HEK293 (cell line): ENCODE measurements around the gene ZBTB25.

Experiments used
- CTCF ChIA-PET: fragments of 350-600 bp; formaldehyde crosslinking; extraction: SDS; loops from one replicate; lab custom pipeline; 2021; ENCODE audit warnings: antibody characterized with exemption; lab: Yijun Ruan, JAX
- POLR2A ChIA-PET: fragments of 300-600 bp; formaldehyde crosslinking; extraction: SDS; loops from one replicate; lab custom pipeline; 2020; ENCODE audit warnings: antibody characterized with exemption, inconsistent platforms; lab: Yijun Ruan, JAX
- H3K27ac ChIP-seq: fragments of 200-500 bp; sonication (Bioruptor generic); 2 replicates; pipeline ENCODE4 v1.5.1; 2014; ENCODE audit warnings: low read depth, low read length, control low read depth, inconsistent platforms; ENCODE audit errors: extremely low read depth
- H3K36me3 ChIP-seq, 2 experiments: fragments of 200-500 bp in 1 of 2; sonication (Bioruptor generic) in 1 of 2; 1 replicate in 1 of 2; 2 replicates in 1 of 2; pipeline ENCODE4 v1.5.1; 2014 to 2017; ENCODE audit warnings: inconsistent platforms in 2 of 2, low read length in 2 of 2; ENCODE audit not compliant: control insufficient read depth in 2 of 2, insufficient read depth in 1 of 2
- H3K4me1 ChIP-seq: fragments of 200-500 bp; sonication (Bioruptor generic); 2 replicates; pipeline ENCODE4 v1.5.1; 2014; ENCODE audit warnings: mild to moderate bottlenecking, low read length, inconsistent platforms; ENCODE audit not compliant: control insufficient read depth, insufficient read depth
- H3K4me3 ChIP-seq: 2 replicates; pipeline ENCODE4 v1.5.1; 2011; ENCODE audit warnings: low read depth, mild to moderate bottlenecking, control low read depth, low read length, moderate library complexity
- H3K9me3 ChIP-seq: fragments of 200-500 bp; sonication (Bioruptor generic); 2 replicates; pipeline ENCODE4 v1.5.1; 2014; ENCODE audit warnings: low read depth, low read length, inconsistent platforms; ENCODE audit not compliant: control insufficient read depth, insufficient read depth
- KLF1 ChIP-seq: fragments of 450-650 bp; formaldehyde crosslinking; IDR thresholded peaks from 2 replicates; pipeline ENCODE4 v1.5.1; 2016; ENCODE audit warnings: missing biosample characterization, missing genetic modification characterization
- KLF16 ChIP-seq: fragments of 450-650 bp; formaldehyde crosslinking; IDR thresholded peaks from 2 replicates; pipeline ENCODE4 v1.5.1; 2017; ENCODE audit warnings: missing biosample characterization, missing genetic modification characterization
- MEIS1 ChIP-seq: sonication (generic); formaldehyde crosslinking; IDR thresholded peaks from 2 replicates; pipeline ENCODE4 v1.8.1; 2022; ENCODE audit warnings: missing genetic modification reagents, mild to moderate bottlenecking, borderline replicate concordance
- OVOL3 ChIP-seq: fragments of 450-650 bp; formaldehyde crosslinking; IDR thresholded peaks from 2 replicates; pipeline ENCODE4 v1.5.1; 2016; ENCODE audit warnings: missing biosample characterization, missing genetic modification characterization
- PRDM10 ChIP-seq: fragments of 450-650 bp; formaldehyde crosslinking; IDR thresholded peaks from 2 replicates; pipeline ENCODE4 v1.5.1; 2016; ENCODE audit warnings: missing biosample characterization, missing genetic modification characterization
- SCRT2 ChIP-seq: fragments of 450-650 bp; formaldehyde crosslinking; IDR thresholded peaks from 2 replicates; pipeline ENCODE4 v1.5.1; 2016; ENCODE audit warnings: missing biosample characterization, missing genetic modification characterization
- ZBTB49 ChIP-seq: fragments of 450-650 bp; formaldehyde crosslinking; IDR thresholded peaks from 2 replicates; pipeline ENCODE4 v1.5.1; 2016; ENCODE audit warnings: missing biosample characterization, missing genetic modification characterization, low read depth
- ZBTB7A ChIP-seq: fragments of 450-650 bp; formaldehyde crosslinking; IDR thresholded peaks from 2 replicates; pipeline ENCODE4 v1.5.1; 2016; ENCODE audit warnings: low read depth, missing biosample characterization, missing genetic modification characterization
- ZNF112 ChIP-seq: fragments of 450-650 bp; formaldehyde crosslinking; IDR thresholded peaks from 2 replicates; pipeline ENCODE4 v1.5.0; 2017; ENCODE audit warnings: missing biosample characterization, missing genetic modification characterization
- ZNF146 ChIP-seq: fragments of 450-650 bp; formaldehyde crosslinking; IDR thresholded peaks from 2 replicates; pipeline ENCODE4 v1.5.1; 2016; ENCODE audit warnings: missing biosample characterization, missing genetic modification characterization
- ZNF175 ChIP-seq: fragments of 450-650 bp; formaldehyde crosslinking; IDR thresholded peaks from 2 replicates; pipeline ENCODE4 v1.5.1; 2016; ENCODE audit warnings: missing biosample characterization, missing genetic modification characterization
- ZNF214 ChIP-seq: fragments of 450-650 bp; formaldehyde crosslinking; IDR thresholded peaks from 2 replicates; pipeline ENCODE4 v1.5.1; 2017; ENCODE audit warnings: missing biosample characterization, mild to moderate bottlenecking, missing genetic modification characterization, borderline replicate concordance
- ZNF324 ChIP-seq: fragments of 450-650 bp; formaldehyde crosslinking; IDR thresholded peaks from 2 replicates; pipeline ENCODE4 v1.5.1; 2016; ENCODE audit warnings: missing biosample characterization, missing genetic modification characterization
- ZNF354C ChIP-seq: fragments of 450-650 bp; formaldehyde crosslinking; IDR thresholded peaks from 2 replicates; pipeline ENCODE4 v1.5.1; 2016; ENCODE audit warnings: missing biosample characterization, missing genetic modification characterization, low read depth, borderline replicate concordance
- ZNF404 ChIP-seq: fragments of 450-650 bp; formaldehyde crosslinking; IDR thresholded peaks from 2 replicates; pipeline ENCODE4 v1.5.1; 2017; ENCODE audit warnings: missing biosample characterization, missing genetic modification characterization
- ZNF426 ChIP-seq: fragments of 450-650 bp; formaldehyde crosslinking; IDR thresholded peaks from 2 replicates; pipeline ENCODE4 v1.5.1; 2017; ENCODE audit warnings: missing biosample characterization, missing genetic modification characterization, mild to moderate bottlenecking, inconsistent platforms, moderate library complexity
- ZNF521 ChIP-seq: fragments of 450-650 bp; formaldehyde crosslinking; IDR thresholded peaks from 2 replicates; pipeline ENCODE4 v1.5.1; 2017; ENCODE audit warnings: missing biosample characterization, mild to moderate bottlenecking, missing genetic modification characterization
- ZNF544 ChIP-seq: fragments of 450-650 bp; formaldehyde crosslinking; IDR thresholded peaks from 2 replicates; pipeline ENCODE4 v1.5.0; 2017; ENCODE audit warnings: missing biosample characterization, missing genetic modification characterization
- ZNF558 ChIP-seq: fragments of 450-650 bp; formaldehyde crosslinking; IDR thresholded peaks from 2 replicates; pipeline ENCODE4 v1.5.1; 2016; ENCODE audit warnings: missing biosample characterization, missing genetic modification characterization
- ZNF561 ChIP-seq: fragments of 450-650 bp; IDR thresholded peaks from 2 replicates; pipeline ENCODE4 v1.5.1; 2018; ENCODE audit warnings: missing biosample characterization, missing genetic modification characterization, borderline replicate concordance
- ZNF600 ChIP-seq: fragments of 450-650 bp; formaldehyde crosslinking; IDR thresholded peaks from 2 replicates; pipeline ENCODE4 v1.5.1; 2016; ENCODE audit warnings: missing biosample characterization, missing genetic modification characterization
- ZNF610 ChIP-seq: fragments of 450-650 bp; formaldehyde crosslinking; IDR thresholded peaks from 2 replicates; pipeline ENCODE4 v1.5.1; 2016; ENCODE audit warnings: missing biosample characterization, missing genetic modification characterization, borderline replicate concordance
- ZNF623 ChIP-seq: fragments of 450-650 bp; formaldehyde crosslinking; IDR thresholded peaks from 2 replicates; pipeline ENCODE4 v1.5.1; 2016; ENCODE audit warnings: missing biosample characterization, missing genetic modification characterization
- ZNF747 ChIP-seq: fragments of 450-650 bp; formaldehyde crosslinking; IDR thresholded peaks from 2 replicates; pipeline ENCODE4 v1.5.1; 2016; ENCODE audit warnings: missing biosample characterization, missing genetic modification characterization
- ZNF792 ChIP-seq: fragments of 450-650 bp; formaldehyde crosslinking; IDR thresholded peaks from 2 replicates; pipeline ENCODE4 v1.5.1; 2016; ENCODE audit warnings: missing biosample characterization, missing genetic modification characterization
- ZSCAN4 ChIP-seq: fragments of 450-650 bp; formaldehyde crosslinking; IDR thresholded peaks from 2 replicates; pipeline ENCODE4 v1.5.1; 2017; ENCODE audit warnings: missing biosample characterization, missing genetic modification characterization

The ZBTB25 gene

GRCh38 chr14:64409126-64409920 lies 94.3 kb downstream of the ZBTB25 start:
- H3K4me3 ChIP-seq: no peak overlapping the region
- H3K36me3 ChIP-seq: peaks cover 61 to 81% of the 10 kb centered on the region in 2 experiments
- ChIA-PET CTCF (interaction anchor here (1.2 kb wide), 1 partner anchor 21 kb away, joined by 4 read pairs; no protein-coding TSS in a partner anchor), POLR2A (no interaction called here)
- no peaks in the 10 kb centered on the region for H3K9me3 ChIP-seq
- TF ChIP-seq ZNF792 (tag by site-specific recombination) (no peak), KLF1 (no peak), KLF16 (tag by site-specific recombination) (no peak), SCRT2 (tag by site-specific recombination) (no peak), ZNF623 (tag by site-specific recombination) (no peak), ZNF610 (no peak), ZBTB49 (no peak), ZNF324 (tag by site-specific recombination) (no peak)
- H3K4me1 ChIP-seq: no peaks in the 10 kb centered on the region
- no peak overlapping the region for H3K27ac ChIP-seq

GRCh38 chr14:64407329-64407728 lies 96.3 kb downstream of the ZBTB25 start:
- H3K36me3 ChIP-seq: peaks cover 59 to 83% of the 10 kb centered on the region in 2 experiments
- ChIA-PET POLR2A (no interaction called here), CTCF (interaction anchor here (0.6 to 0.7 kb wide), 3 partner anchors 22 to 457 kb away, joined by 3 to 4 read pairs (median 3); no protein-coding TSS in a partner anchor)

More at GRCh38 chr14:64407329-64407728, 96.3 kb downstream of the ZBTB25 start:
- no peak for TF ChIP-seq ZNF561 (tag by site-specific recombination)
- no peak for TF ChIP-seq ZNF112 (tag by site-specific recombination)
- no peak for TF ChIP-seq ZNF544 (tag by site-specific recombination)
- no peak for TF ChIP-seq ZNF404 (tag by site-specific recombination)
- no peak for TF ChIP-seq ZNF214 (tag by site-specific recombination)
- TF ChIP-seq ZNF747 (tag by site-specific recombination): no peak
- no peak for TF ChIP-seq ZNF175 (tag by site-specific recombination)
- TF ChIP-seq KLF16 (tag by site-specific recombination): no peak
- TF ChIP-seq ZBTB7A (tag by site-specific recombination): no peak
- TF ChIP-seq ZNF354C (tag by site-specific recombination): no peak
- no peak for TF ChIP-seq MEIS1
- no peak for TF ChIP-seq ZNF792 (tag by site-specific recombination)
- no peak for TF ChIP-seq OVOL3 (tag by site-specific recombination)
- TF ChIP-seq ZSCAN4 (tag by site-specific recombination): no peak
- no peak for TF ChIP-seq ZNF558 (tag by site-specific recombination)
- TF ChIP-seq ZNF600: no peak
- TF ChIP-seq ZNF146: no peak
- TF ChIP-seq ZNF521: no peak
- TF ChIP-seq PRDM10: no peak
- TF ChIP-seq ZNF426: no peak
- H3K4me3 ChIP-seq: no peak overlapping the region
- H3K9me3 ChIP-seq: no peaks in the 10 kb centered on the region
- no peaks in the 10 kb centered on the region for H3K4me1 ChIP-seq
- H3K27ac ChIP-seq: no peak overlapping the region
